T-helper 1 cell treated with Interleukin-12 subunit alpha and Interleukin-12 subunit beta and Interleukin-4 antibody, amounts not matched to agents 30 μg/mL and 1 μg/mL, for 36 hours (primary cell): ENCODE results near the gene SLC7A6OS.

Experiments used
- H3K27ac Mint-ChIP-seq: one replicate; pipeline ENCODE4 v1.8.0; 2021; ENCODE audit warnings: mild to moderate bottlenecking, mixed read lengths
- H3K27me3 Mint-ChIP-seq: one replicate; pipeline ENCODE4 v1.8.0; 2021; ENCODE audit warnings: low read depth, mixed read lengths
- H3K36me3 Mint-ChIP-seq: one replicate; pipeline ENCODE4 v1.8.0; 2021; ENCODE audit warnings: low read depth, mixed read lengths
- H3K4me1 Mint-ChIP-seq: one replicate; pipeline ENCODE4 v1.8.0; 2021; ENCODE audit warnings: low read depth, mixed read lengths
- H3K4me3 Mint-ChIP-seq: one replicate; pipeline ENCODE4 v1.8.0; 2021; ENCODE audit warnings: mild to moderate bottlenecking, moderate library complexity, mixed read lengths
- H3K9me3 Mint-ChIP-seq: one replicate; pipeline ENCODE4 v1.8.0; 2021; ENCODE audit warnings: mixed read lengths

The SLC7A6OS gene

DNA sequence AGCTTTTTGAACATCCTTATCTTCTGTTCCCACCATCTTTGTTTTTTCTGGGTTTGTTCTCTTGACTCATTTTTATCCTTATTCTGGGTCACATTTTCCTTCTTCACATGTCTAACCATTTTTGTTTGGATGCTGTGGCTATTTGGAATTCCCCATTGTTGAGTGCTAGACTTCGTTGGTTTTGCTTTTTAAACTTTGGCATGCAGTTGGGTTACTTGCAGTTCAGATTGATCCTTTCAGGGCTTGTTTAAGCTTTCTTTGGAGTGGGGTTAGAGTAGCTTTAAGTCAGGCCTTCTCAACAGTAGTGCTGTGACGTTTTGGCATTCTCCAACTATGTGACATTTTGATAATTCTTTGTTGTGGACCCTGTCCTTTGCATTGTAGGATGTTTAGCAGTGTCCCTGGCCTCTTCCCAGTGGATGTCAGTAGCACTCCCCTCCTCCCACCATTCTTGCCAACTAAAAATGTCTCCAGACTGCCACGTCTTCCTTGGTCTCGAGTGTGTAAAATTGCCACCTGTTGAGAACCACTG, 21.2 kb upstream of the SLC7A6OS start:
- peak overlapping the region; percentile 73 for H3K27ac Mint-ChIP-seq
- peaks cover 34% of the 10 kb centered on the region for H3K36me3 Mint-ChIP-seq
- H3K4me3 Mint-ChIP-seq: peak overlapping the region; percentile 49
- H3K27me3 Mint-ChIP-seq: no peaks in the 10 kb centered on the region
- peaks cover 27% of the 10 kb centered on the region for H3K4me1 Mint-ChIP-seq
- no peaks in the 10 kb centered on the region for H3K9me3 Mint-ChIP-seq

DNA sequence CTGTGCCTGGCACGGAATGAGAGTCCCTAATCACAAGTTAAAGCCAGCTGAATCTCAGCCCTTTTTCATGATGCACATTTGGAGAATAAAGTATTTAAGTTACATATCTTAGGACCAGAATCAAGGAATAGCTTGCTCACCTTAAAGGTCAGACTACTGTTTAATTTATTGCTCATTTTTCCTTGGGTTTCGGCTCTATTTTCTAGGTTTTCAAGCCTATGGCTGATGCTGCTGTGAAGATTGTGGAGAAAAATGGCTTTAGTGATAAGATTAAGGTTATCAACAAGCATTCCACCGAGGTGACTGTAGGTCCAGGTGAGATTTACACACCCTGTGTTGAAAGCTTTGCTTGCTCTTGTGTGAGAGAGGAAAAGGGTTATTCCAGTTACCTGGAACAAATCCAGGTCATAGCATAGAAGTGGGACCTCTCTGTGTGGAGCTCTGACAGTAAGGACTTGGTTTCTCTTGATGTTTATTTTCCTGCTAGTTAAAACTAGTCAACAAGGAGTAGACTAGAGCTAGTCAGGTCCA, 18.2 kb upstream of the SLC7A6OS start:
- no peaks in the 10 kb centered on the region for H3K9me3 Mint-ChIP-seq
- no peak overlapping the region for H3K27ac Mint-ChIP-seq
- H3K36me3 Mint-ChIP-seq: peaks cover 31% of the 10 kb centered on the region
- H3K4me1 Mint-ChIP-seq: peaks cover 23% of the 10 kb centered on the region
- no peak overlapping the region for H3K4me3 Mint-ChIP-seq
- H3K27me3 Mint-ChIP-seq: no peaks in the 10 kb centered on the region

DNA sequence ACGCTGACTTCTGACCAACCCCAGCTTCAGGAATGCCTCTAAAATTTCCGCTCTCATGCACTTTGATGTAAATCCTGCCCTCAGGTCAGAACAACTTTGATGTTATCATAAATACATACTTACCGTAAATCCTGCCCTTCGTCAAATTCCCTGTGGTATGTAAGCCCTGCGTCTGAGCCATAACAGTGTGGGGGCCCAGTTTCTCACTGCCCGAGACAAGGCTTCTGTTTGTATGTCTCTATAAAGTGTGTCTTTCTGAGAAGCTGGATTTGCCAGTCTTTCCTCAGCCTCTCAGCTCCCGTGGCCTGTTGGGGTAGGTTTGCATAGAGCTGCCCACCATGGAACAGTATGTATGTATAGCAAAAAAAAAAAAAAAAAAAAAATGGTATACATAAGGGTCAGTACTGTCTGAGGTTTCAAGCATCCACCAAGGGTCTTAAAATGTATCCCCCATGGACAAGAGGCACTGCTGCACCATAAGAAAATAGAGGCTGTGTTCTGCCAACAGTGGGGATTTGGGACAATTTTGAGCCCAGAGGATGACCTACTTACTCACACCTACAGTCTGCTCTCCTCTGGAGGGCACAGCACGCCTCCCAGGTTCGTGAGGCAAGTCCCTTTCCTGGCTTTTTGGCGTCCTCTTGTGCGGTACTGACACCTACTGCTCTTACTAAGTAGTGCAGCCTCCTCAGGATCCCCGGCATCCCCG, 17.6 kb upstream of the SLC7A6OS start:
- Mint-ChIP-seq H3K9me3 (no peaks in the 10 kb centered on the region), H3K4me1 (peaks cover 23% of the 10 kb centered on the region), H3K36me3 (peaks cover 32% of the 10 kb centered on the region), H3K27ac (no peak overlapping the region), H3K4me3 (no peak overlapping the region), H3K27me3 (no peaks in the 10 kb centered on the region)

DNA sequence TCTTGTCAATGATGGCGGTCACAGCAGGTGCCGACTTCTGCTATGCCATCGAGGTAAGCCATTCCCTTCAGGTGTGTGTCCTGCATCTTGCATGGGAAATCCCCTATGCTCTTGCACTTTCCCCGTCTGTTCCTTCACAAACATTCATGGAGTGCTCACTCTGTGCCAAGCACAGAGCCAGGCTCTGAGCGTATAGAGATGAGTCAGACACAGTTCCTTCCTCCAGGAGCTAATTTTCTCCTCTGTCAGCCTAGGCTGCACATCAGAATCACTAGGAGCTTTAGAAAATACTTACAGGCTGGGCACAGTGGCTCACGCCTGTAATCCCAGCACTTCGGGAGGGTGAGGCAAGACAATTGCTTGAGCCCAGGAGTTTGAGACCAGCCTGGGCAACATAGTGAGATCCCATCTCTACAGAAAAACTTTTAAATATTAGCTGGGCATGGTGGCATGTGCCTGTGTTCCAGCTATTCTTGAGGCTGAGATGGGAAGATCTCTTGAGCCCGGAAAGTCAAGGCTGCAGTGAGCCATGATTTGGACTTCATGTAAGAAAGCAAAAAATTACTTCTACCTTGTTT, 14.1 kb upstream of the SLC7A6OS start:
- Mint-ChIP-seq H3K27me3 (no peaks in the 10 kb centered on the region), H3K9me3 (no peaks in the 10 kb centered on the region), H3K4me1 (peaks cover 19% of the 10 kb centered on the region), H3K27ac (no peak overlapping the region), H3K4me3 (no peak overlapping the region), H3K36me3 (peaks cover 30% of the 10 kb centered on the region)

DNA sequence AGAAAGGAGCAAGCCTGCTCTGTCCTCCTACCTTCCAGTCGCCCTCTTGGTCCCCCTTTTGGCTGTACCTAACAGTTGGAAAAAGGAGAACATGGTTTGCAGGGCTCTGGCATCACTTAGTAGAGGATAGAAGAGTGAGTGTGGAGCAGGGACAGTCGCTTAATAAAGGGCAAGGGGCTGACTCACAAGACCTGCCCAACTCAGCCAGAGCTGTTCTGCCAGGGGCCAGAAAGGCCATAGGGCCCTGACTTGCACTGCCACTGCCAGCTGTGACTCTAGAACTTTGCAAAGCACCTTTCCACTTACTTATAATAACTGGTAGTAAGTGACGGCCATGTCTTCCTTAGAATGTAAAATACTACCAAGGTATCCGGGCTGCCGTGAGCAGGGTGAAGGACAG, 13.6 kb upstream of the SLC7A6OS start:
- Mint-ChIP-seq H3K27me3 (no peaks in the 10 kb centered on the region), H3K36me3 (peaks cover 33% of the 10 kb centered on the region), H3K27ac (no peak overlapping the region), H3K9me3 (no peaks in the 10 kb centered on the region), H3K4me1 (peaks cover 22% of the 10 kb centered on the region), H3K4me3 (no peak overlapping the region)

DNA sequence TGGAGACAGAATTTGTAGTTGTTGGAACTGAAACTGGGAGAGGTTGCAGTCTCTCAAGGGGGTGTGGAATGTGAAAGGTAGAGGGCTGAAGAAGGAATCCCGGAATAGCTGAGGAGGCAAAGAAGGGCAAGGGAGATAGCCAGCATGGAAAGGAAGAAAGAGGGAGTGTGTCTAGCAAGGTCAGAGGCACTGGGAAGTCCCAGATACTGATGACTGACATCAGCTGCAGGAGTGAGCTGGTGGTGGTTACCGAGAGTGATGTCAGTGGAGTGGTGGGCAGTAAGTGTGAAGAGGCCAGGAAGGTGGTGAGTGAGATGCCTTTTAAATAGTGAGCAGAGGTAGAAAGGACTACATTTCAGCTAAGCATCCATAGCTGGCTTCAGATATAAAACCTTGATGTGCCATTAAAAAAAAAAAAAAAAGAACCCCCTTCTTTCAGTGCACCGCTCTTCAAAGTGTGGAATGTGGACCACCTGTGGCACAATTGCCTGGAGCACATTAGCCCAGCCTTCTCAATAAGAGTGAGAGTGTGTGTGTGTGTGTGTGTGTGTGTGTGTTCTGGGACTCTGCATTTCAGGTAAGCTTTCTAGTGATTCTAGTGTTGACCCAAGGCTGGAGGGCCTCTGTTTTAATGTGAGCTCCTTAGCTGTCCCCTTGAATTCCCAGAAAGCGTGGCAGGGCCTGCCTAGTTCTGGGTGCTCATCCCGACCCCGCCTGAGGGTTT, 8.6 kb upstream of the SLC7A6OS start:
- no peaks in the 10 kb centered on the region for H3K9me3 Mint-ChIP-seq
- H3K4me1 Mint-ChIP-seq: peaks cover 21% of the 10 kb centered on the region
- peak overlapping the region; percentile 36 for H3K4me3 Mint-ChIP-seq
- peaks cover 32% of the 10 kb centered on the region for H3K36me3 Mint-ChIP-seq
- H3K27ac Mint-ChIP-seq: peak overlapping the region; percentile 83
- H3K27me3 Mint-ChIP-seq: no peaks in the 10 kb centered on the region

DNA sequence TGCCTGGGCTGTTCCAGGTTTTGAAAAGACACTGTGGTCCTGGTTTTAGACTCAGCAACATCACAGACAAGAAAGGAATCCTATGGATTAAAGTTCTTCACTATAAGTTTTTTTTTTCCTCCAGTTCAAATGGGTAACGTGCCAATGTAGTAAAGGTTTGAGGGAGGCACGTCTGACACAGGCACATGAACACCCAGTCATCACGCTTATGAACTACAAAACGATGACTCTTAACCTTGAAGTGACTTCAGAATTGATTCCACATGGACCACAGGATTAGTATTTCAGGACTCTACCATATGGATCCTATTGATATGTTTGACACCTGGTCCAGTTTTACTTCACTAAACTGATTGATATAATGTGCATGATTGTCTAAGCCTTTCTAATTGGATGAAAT, 2.4 kb upstream of the SLC7A6OS start:
- H3K36me3 Mint-ChIP-seq: peaks cover 30% of the 10 kb centered on the region
- no peaks in the 10 kb centered on the region for H3K9me3 Mint-ChIP-seq
- no peak overlapping the region for H3K27ac Mint-ChIP-seq
- no peaks in the 10 kb centered on the region for H3K27me3 Mint-ChIP-seq
- peak overlapping the region; percentile 30 for H3K4me3 Mint-ChIP-seq
- H3K4me1 Mint-ChIP-seq: peaks cover 28% of the 10 kb centered on the region

DNA sequence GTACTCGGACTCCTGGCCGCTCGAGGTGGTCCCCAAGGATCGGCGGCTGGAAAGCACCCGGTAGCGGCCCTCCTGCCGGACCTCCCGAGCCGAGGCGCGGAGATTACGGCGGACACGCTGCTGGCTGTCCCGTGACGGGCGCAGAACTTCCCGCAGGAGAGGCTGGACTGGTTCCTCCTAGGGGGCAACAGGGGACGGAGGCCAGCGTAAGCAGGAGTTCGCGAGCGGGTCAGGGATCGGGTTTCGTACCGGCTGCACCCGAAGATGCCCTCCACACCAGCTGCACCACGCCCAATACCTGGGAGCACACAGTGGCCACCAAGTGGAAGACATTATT, 341 bp downstream of the SLC7A6OS start:
- Mint-ChIP-seq H3K36me3 (peaks cover 33% of the 10 kb centered on the region), H3K27me3 (no peaks in the 10 kb centered on the region), H3K4me1 (peaks cover 34% of the 10 kb centered on the region), H3K27ac (peak overlapping the region; percentile 90), H3K4me3 (peak overlapping the region; percentile 94), H3K9me3 (no peaks in the 10 kb centered on the region)

DNA sequence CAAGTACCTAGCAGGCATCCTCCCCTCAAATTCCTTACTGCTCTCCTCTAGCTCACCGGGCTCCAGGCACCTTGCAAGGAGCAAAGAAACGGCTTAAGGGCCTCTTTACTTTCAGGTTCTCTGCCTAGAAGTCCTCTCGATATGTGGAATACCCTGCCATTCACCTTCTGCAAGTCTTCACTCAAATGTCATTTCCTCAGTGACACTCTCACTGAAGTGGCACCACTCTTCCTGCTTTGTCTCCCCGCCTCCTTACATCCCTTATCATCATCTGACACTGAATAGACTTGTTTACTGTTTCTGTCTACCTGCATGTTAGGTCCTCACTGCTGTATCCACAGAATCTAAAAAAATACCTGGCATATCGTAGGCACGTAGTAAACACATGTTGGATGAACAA, 947 bp downstream of the SLC7A6OS start:
- peaks cover 35% of the 10 kb centered on the region for H3K4me1 Mint-ChIP-seq
- H3K27me3 Mint-ChIP-seq: no peaks in the 10 kb centered on the region
- H3K27ac Mint-ChIP-seq: peak overlapping the region; percentile 90
- peak overlapping the region; percentile 94 for H3K4me3 Mint-ChIP-seq
- H3K36me3 Mint-ChIP-seq: peaks cover 35% of the 10 kb centered on the region
- H3K9me3 Mint-ChIP-seq: no peaks in the 10 kb centered on the region

DNA sequence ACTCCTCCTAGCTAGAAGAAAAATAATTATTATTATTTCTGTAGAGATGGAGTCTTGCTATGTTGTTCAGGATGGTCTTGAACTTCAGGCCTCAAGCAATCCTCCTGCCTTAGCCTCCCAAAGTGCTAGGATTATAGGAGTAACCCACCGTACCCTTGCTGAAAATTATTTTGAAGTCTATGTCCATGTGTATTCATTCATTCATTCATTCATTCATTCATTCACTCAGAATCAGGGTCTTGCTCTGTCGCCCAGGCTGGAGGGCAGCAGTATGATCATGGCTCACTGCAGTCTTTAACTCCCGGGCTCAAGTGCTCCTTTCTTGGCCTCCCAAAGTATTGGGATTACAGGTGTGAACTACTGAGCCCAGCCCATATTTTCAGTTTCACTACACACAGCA, 4.1 kb downstream of the SLC7A6OS start:
- Mint-ChIP-seq H3K4me1 (peaks cover 30% of the 10 kb centered on the region), H3K9me3 (no peaks in the 10 kb centered on the region), H3K36me3 (peaks cover 47% of the 10 kb centered on the region), H3K4me3 (no peak overlapping the region), H3K27ac (no peak overlapping the region), H3K27me3 (no peaks in the 10 kb centered on the region)

DNA sequence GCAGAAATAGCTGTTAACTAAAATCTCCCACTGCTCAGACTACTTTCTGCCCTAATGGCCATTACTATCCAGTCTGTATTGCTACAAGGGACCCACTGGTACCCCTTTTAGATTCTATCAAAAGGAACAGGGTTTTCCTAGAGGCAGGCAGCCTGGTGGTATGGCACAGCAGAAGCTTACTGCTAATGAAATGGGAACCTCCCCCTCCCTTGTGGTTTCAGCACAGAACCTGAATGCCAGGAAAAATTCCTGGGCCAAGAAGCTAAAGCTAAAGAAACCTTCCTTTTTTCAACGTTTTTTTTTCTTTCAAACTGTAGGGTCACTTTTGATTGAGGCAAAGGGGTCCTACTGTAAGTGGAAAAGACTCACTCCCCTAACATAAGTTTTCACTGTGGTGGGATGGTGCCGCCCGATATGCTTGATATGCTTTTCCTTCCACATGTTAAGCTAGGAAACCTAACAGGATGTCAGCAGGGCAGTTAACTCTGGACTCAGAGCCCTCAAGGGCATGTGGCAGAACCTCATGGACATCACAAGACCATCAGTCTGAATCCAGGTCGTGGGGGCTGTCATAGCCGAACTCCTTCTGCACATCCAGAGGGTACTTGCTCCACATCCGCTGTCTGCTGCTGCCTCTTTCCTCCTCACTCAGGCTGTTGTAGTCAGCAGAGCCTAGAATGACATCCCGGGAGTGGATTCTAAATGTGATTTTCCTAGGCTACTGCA, 9.8 kb downstream of the SLC7A6OS start:
- peaks cover 21% of the 10 kb centered on the region for H3K4me1 Mint-ChIP-seq
- no peaks in the 10 kb centered on the region for H3K9me3 Mint-ChIP-seq
- H3K36me3 Mint-ChIP-seq: peaks cover 71% of the 10 kb centered on the region

DNA sequence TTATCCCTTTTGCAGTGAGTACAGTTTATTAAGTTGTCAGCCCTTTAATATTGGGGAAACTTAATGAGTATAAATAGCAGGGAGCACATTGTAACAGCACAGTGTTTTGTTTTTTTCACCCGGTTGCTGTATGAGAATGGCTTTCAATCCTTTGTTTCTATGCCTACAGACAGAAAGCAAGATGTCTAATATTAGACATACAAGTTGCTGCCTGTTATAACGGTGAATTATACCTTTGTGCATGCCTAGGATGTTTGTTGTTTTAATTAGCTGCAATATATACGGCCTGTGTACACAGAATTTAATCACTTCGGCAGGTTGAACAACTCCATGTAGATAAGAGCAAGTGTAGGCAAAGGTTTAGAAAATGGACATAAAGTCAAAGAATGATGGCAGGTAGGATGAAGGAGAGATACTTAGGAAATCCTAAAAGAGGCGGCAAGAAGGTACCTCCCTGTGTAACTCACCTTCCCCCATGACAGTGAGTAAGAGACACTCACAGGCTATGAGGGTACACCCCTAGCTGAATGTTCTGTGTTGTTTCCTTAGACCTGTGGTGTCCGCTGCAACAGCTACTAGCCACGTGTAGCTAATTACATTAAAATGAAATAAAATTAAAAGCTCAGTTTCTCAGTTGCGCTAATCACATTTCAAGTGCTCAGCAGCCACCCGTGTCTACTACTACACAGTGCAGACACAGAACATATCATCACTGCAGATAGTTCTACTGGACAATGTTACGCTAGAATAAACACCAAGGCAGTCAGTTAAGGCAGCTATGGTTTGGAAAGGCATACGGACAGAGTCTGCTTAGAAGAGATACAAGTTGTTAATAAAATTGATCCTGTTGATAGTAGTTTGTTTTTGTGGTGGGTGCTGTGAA, 10.9 kb downstream of the SLC7A6OS start:
- Mint-ChIP-seq H3K27me3 (no peaks in the 10 kb centered on the region), H3K36me3 (peaks cover 74% of the 10 kb centered on the region), H3K4me1 (peaks cover 20% of the 10 kb centered on the region), H3K4me3 (no peak overlapping the region), H3K9me3 (no peaks in the 10 kb centered on the region), H3K27ac (peak overlapping the region; percentile 2)

More for the DNA sequence above, 9.8 kb downstream of the SLC7A6OS start:
- H3K4me3 Mint-ChIP-seq: no peak overlapping the region
- no peak overlapping the region for H3K27ac Mint-ChIP-seq
- no peaks in the 10 kb centered on the region for H3K27me3 Mint-ChIP-seq

DNA sequence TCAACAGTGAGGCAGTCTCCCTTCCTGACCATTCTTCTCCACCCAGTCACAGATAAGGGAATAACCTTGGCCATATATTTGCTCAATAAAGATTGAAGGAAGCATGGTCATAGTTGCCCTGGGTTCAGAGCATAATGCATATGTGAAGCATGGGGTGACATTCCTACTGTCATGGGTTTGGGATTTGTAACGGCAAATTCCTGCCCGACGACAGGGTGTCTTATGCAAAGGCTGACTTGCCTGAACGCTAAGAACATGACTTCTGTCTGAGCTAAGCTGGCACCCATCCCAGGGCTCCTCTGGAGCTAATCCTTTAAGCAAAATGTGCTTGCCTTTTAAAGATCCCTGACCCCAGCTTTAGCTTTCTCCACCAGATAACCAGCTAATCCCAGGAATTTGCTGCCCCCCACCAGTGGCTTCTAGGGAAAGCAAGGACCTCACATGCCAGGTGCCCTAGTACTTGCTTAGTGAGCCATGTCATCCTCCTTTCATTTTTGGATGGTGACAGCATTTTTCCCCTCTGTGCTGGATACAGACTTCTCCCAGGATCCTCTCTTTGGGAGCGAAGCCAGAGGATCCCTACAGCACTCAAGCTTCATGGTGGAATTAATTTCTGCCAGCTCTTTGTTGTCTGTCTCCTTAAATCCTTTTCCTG, 11.7 kb downstream of the SLC7A6OS start:
- Mint-ChIP-seq H3K4me1 (peaks cover 22% of the 10 kb centered on the region), H3K9me3 (no peaks in the 10 kb centered on the region), H3K4me3 (no peak overlapping the region), H3K27me3 (no peaks in the 10 kb centered on the region), H3K36me3 (peaks cover 79% of the 10 kb centered on the region), H3K27ac (no peak overlapping the region)
